Panc1 (cell line): Measurements from ENCODE around the gene RITA1. TPM values are rescaled to one million over a fixed set of nuclear protein-coding genes. Genes with fewer than 3 reads are reported as not detected.
"Not testable (repeated sequence)": the region's sequence is repeated elsewhere in the genome, so short reads cannot be mapped to it uniquely, and the experiment has no call there.

Experiments
- ATAC-seq: fragments of 200-7000 bp; cut with Tn5 transposase; 2 replicates; pipeline ENCODE4 v1.9.1; 2020; ENCODE audit warnings: mild to moderate bottlenecking, moderate library complexity
- BruUV-seq: library from RNA; stranded (reverse); fragments of 400-500 nt; replicated peaks from 2 replicates; lab custom pipeline; 2021; lab: Mats Ljungman, UMichigan
- CTCF ChIA-PET: fragments of 300-600 bp; sonication (Branson Sonifier 250); formaldehyde crosslinking; loops from one replicate; lab custom pipeline; 2022; ENCODE audit warnings: antibody characterized with exemption; lab: Charles Lee
- POLR2A ChIA-PET: fragments of 300-600 bp; sonication (Branson Sonifier 250); formaldehyde crosslinking; loops from one replicate; lab custom pipeline; 2022; ENCODE audit warnings: antibody characterized with exemption; lab: Charles Lee
- DNase-seq: peaks from one replicate; pipeline ENCODE4 v3.0.0-alpha.2; 2010; ENCODE audit warnings: low read depth, low spot score
- H3K27ac ChIP-seq: 2 replicates; pipeline ENCODE4 v1.5.1; 2011; ENCODE audit warnings: mild to moderate bottlenecking, low read length, inconsistent platforms
- H3K27me3 ChIP-seq: fragments of 200-500 bp; sonication (Bioruptor generic); 2 replicates; pipeline ENCODE4 v1.6.0; 2014; ENCODE audit warnings: low read length, inconsistent platforms; ENCODE audit not compliant: control insufficient read depth, insufficient read depth
- H3K36me3 ChIP-seq: fragments of 200-500 bp; sonication (Bioruptor generic); 2 replicates; pipeline ENCODE4 v1.5.1; 2014; ENCODE audit warnings: inconsistent platforms, mild to moderate bottlenecking, low read length, moderate library complexity; ENCODE audit not compliant: control insufficient read depth, insufficient read depth
- H3K4me1 ChIP-seq: 2 replicates; pipeline ENCODE4 v1.5.1; 2011; ENCODE audit warnings: inconsistent platforms, mild to moderate bottlenecking, low read length, moderate library complexity; ENCODE audit not compliant: control insufficient read depth, insufficient read depth
- H3K4me3 ChIP-seq, 2 experiments: 2 replicates each; pipeline ENCODE4 v1.5.1; 2011 to 2012; ENCODE audit warnings: low read depth in 2 of 2, low read length in 2 of 2, mild to moderate bottlenecking in 2 of 2, inconsistent platforms in 1 of 2, moderate library complexity in 1 of 2
- H3K9me3 ChIP-seq: fragments of 200-500 bp; sonication (Bioruptor generic); 2 replicates; pipeline ENCODE4 v1.5.1; 2014; ENCODE audit warnings: low read depth, mild to moderate bottlenecking, inconsistent platforms, low read length, moderate library complexity; ENCODE audit not compliant: control insufficient read depth, insufficient read depth
- POLR2AphosphoS5 ChIP-seq: IDR thresholded peaks from 2 replicates; pipeline ENCODE4 v1.6.1; 2012; ENCODE audit warnings: mild to moderate bottlenecking, low read depth, low read length, moderate library complexity
- SIN3A ChIP-seq: IDR thresholded peaks from 2 replicates; pipeline ENCODE4 v1.6.1; 2012; ENCODE audit warnings: low read depth, mild to moderate bottlenecking, low read length, moderate library complexity, borderline replicate concordance; ENCODE audit not compliant: insufficient read depth
- TCF7L2 ChIP-seq: IDR thresholded peaks from 2 replicates; pipeline ENCODE4 v1.6.1; 2011; ENCODE audit warnings: mild to moderate bottlenecking, low read depth, low read length, inconsistent platforms
- in situ Hi-C: cut with HindIII; loops from 2 replicates; pipeline ENCODE4 v1.10.0; 2016; ENCODE audit warnings: low sequenced_read_pairs, low pct_unique_long_range_greater_than_20kb
- intact Hi-C: fragments of 100-400 bp; cut with micrococcal nuclease; formaldehyde crosslinking; loops from one replicate; pipeline ENCODE4 v1.10.0; 2022; ENCODE audit not compliant: unreplicated experiment
- total RNA-seq: library from RNA; stranded (reverse); gene quantifications from one replicate; pipeline ENCODE4 v1.2.1, GENCODE V29; 2021; ENCODE audit not compliant: unreplicated experiment
- TF ChIP-seq, protein P1 (sequence below): fragments of 450-650 bp; IDR thresholded peaks from 2 replicates; pipeline ENCODE4 v1.5.1; 2017; ENCODE audit warnings: mild to moderate bottlenecking
- TF ChIP-seq, protein P2 (sequence below), 2 experiments: IDR thresholded peaks; 2 replicates each; pipeline ENCODE4 v1.6.1; 2011 to 2012; ENCODE audit warnings: low read depth in 2 of 2, control low read depth in 1 of 2, low read length in 1 of 2, mild to moderate bottlenecking in 1 of 2, moderate library complexity in 1 of 2; ENCODE audit not compliant: insufficient read depth in 1 of 2

Gene RITA1
- total RNA-seq, 1 experiment from 2014 or later: 41.0 TPM

DNA sequence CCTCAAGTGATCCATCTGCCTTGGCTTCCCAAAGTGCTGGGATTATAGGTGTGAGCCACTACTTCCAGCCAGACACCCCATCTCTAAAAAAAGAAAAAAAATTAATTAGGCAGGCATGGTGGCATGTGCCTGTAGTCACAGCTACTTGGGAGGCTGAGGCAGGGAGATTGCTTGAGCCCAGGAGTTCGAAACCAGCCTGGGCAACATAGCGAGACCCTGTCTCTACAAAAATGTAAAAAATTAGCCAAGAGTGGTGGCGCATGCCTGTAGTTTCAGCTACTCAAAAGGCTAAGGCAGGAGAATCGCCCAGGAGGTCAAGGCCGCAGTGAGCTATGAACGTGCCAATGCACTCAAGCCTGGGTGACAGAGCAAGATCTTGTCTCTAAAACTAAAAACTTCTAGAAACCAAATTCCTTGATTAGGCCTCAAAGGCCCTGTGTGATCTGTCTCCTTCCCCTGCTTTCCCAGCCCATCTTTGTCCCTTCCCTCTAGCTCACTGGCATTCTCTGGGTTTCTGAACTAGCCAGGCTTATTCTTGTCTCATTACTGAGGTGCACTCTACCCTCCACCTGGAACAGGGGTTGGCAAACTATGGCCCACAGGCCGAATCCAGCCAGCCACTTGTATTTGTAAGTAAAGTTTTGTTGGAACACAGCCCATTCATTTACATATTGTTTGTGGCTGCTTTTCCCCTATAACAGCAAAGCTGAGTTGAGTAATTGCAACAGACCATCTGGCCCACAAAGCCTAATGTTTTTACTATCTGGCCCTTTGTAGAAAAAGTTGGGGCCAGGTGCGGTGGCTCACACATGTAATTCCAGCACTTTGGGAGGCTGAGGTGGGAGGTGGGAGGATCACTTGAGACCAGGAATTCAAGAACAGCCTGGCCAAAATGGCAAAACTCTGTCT is 18.6 kb downstream of the RITA1 start:
- Histone ChIP-seq H3K4me3 (no peak overlapping the region), H3K4me1 (no peaks in the 10 kb centered on the region), H3K9me3 (no peaks in the 10 kb centered on the region), H3K27me3 (no peaks in the 10 kb centered on the region), H3K36me3 (no peaks in the 10 kb centered on the region), H3K27ac (no peak overlapping the region)
- DNase-seq (no peak), ATAC-seq (no peak)
- in situ Hi-C loops (no loop called here), intact Hi-C loops (no loop called here)
- no TSS peak for BruUV-seq
- CTCF ChIA-PET: interaction anchor here (0.6 kb wide), 1 partner anchor 45 kb away, joined by 4 read pairs; no protein-coding TSS in a partner anchor
- POLR2A ChIA-PET: no interaction called here
- no peak for TF ChIP-seq POLR2AphosphoS5
- no peak for TF ChIP-seq SIN3A
- TF ChIP-seq, protein P1, sequence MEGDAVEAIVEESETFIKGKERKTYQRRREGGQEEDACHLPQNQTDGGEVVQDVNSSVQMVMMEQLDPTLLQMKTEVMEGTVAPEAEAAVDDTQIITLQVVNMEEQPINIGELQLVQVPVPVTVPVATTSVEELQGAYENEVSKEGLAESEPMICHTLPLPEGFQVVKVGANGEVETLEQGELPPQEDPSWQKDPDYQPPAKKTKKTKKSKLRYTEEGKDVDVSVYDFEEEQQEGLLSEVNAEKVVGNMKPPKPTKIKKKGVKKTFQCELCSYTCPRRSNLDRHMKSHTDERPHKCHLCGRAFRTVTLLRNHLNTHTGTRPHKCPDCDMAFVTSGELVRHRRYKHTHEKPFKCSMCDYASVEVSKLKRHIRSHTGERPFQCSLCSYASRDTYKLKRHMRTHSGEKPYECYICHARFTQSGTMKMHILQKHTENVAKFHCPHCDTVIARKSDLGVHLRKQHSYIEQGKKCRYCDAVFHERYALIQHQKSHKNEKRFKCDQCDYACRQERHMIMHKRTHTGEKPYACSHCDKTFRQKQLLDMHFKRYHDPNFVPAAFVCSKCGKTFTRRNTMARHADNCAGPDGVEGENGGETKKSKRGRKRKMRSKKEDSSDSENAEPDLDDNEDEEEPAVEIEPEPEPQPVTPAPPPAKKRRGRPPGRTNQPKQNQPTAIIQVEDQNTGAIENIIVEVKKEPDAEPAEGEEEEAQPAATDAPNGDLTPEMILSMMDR: no peak
- TF ChIP-seq, protein P2, sequence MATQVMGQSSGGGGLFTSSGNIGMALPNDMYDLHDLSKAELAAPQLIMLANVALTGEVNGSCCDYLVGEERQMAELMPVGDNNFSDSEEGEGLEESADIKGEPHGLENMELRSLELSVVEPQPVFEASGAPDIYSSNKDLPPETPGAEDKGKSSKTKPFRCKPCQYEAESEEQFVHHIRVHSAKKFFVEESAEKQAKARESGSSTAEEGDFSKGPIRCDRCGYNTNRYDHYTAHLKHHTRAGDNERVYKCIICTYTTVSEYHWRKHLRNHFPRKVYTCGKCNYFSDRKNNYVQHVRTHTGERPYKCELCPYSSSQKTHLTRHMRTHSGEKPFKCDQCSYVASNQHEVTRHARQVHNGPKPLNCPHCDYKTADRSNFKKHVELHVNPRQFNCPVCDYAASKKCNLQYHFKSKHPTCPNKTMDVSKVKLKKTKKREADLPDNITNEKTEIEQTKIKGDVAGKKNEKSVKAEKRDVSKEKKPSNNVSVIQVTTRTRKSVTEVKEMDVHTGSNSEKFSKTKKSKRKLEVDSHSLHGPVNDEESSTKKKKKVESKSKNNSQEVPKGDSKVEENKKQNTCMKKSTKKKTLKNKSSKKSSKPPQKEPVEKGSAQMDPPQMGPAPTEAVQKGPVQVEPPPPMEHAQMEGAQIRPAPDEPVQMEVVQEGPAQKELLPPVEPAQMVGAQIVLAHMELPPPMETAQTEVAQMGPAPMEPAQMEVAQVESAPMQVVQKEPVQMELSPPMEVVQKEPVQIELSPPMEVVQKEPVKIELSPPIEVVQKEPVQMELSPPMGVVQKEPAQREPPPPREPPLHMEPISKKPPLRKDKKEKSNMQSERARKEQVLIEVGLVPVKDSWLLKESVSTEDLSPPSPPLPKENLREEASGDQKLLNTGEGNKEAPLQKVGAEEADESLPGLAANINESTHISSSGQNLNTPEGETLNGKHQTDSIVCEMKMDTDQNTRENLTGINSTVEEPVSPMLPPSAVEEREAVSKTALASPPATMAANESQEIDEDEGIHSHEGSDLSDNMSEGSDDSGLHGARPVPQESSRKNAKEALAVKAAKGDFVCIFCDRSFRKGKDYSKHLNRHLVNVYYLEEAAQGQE (IDR thresholded peaks at IDR 0.05; ENCODE audit: insufficient read depth in 1 of 2, low read depth in 2 of 2, low read length in 1 of 2): no peak
- TF ChIP-seq TCF7L2: no peak

DNA sequence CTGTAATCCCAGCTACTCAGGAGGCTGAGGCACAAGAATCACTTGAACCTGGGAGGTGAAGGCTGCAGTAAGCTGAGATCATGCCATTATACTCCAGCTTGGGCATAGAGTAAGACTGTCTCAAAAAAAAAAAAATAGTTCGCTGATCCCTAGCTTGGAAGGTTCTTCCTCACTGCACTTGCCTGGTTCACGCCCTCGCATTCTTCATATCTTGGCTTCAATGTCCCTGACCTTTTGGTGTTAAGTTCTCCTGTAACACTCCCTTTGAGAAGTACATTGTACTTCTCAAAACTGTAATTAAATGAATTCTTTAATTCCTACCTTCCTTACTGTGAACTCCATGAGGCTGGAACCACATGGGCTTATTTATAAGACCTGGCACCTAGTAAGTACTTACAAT is 19.3 kb downstream of the RITA1 start:
- ChIA-PET POLR2A (no interaction called here), CTCF (no interaction called here)
- in situ Hi-C loops (no loop called here), intact Hi-C loops (no loop called here)
- TF ChIP-seq POLR2AphosphoS5 (no peak), SIN3A (no peak), TCF7L2 (no peak)
- TF ChIP-seq, protein P2 (IDR thresholded peaks at IDR 0.05; ENCODE audit: insufficient read depth in 1 of 2, low read depth in 2 of 2, low read length in 1 of 2): no peak
- TF ChIP-seq, protein P1: no peak
- H3K4me1 ChIP-seq: no peaks in the 10 kb centered on the region
- no peak for ATAC-seq
- H3K4me3 ChIP-seq: no peak overlapping the region
- no peak overlapping the region for H3K27ac ChIP-seq
- no peak for DNase-seq
- BruUV-seq: no TSS peak
- H3K36me3 ChIP-seq: no peaks in the 10 kb centered on the region
- no peaks in the 10 kb centered on the region for H3K9me3 ChIP-seq
- no peaks in the 10 kb centered on the region for H3K27me3 ChIP-seq

DNA sequence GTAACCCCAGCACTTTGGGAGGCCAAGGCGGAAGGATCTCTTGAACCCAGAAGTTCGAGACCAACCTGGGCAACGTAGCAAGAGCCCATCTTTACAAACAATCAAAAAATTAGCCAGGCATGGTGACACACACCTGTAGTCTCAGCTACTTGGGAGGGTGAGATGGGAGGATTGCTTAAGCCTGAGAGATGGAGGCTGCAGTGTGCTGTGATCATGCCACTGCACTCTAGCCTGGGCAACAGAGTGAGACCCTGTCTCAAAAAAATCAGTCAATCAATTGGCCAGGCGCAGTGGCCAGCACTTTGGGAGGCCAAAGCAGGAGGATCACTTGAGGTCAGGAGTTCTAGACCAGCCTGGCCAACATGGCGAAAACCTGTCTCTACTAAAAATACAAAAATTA is 21.3 kb downstream of the RITA1 start:
- BruUV-seq, in situ Hi-C loops, POLR2A ChIA-PET, DNase-seq, H3K4me3 ChIP-seq, H3K27me3 ChIP-seq, H3K36me3 ChIP-seq, ATAC-seq, H3K4me1 ChIP-seq, H3K27ac ChIP-seq, H3K9me3 ChIP-seq, intact Hi-C loops: not testable (repeated sequence)
- CTCF ChIA-PET: interaction anchor here (0.5 kb wide), 1 partner anchor 16 kb away, joined by 3 read pairs; no protein-coding TSS in a partner anchor
